HG03575 (cell line): ENCODE measurements around the gene THADA.

ENCODE experiments used
- ATAC-seq: cut with Tn5 transposase; IDR thresholded peaks from one replicate; pipeline ENCODE4 v1.9.1; 2021; ENCODE audit not compliant: unreplicated experiment, insufficient number of reproducible peaks, low FRiP score; ENCODE audit errors: extremely low read depth

The THADA gene

GRCh38 chr2:43478412-43479086, 117.3 kb downstream of the THADA start:
- no peak for ATAC-seq

DNA sequence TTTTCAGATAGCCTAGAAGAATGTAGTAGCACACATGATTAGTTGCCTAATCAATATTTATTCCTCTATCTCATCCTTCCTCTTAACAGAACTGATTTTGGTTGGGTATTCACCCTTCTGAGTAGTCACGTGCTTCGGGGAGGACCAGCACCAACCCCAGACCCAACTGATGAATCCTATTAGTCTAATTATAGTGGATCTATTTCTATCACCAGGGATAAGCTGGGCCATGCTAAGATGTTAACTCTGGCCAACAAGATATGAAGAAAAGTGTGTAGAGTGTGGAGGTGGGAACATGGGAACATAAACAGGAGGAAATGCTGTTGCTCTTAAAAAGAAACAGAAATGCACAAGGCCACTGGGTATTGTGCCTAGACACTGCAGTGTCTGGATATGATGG, 119.9 kb downstream of the THADA start:
- ATAC-seq = no peak

DNA sequence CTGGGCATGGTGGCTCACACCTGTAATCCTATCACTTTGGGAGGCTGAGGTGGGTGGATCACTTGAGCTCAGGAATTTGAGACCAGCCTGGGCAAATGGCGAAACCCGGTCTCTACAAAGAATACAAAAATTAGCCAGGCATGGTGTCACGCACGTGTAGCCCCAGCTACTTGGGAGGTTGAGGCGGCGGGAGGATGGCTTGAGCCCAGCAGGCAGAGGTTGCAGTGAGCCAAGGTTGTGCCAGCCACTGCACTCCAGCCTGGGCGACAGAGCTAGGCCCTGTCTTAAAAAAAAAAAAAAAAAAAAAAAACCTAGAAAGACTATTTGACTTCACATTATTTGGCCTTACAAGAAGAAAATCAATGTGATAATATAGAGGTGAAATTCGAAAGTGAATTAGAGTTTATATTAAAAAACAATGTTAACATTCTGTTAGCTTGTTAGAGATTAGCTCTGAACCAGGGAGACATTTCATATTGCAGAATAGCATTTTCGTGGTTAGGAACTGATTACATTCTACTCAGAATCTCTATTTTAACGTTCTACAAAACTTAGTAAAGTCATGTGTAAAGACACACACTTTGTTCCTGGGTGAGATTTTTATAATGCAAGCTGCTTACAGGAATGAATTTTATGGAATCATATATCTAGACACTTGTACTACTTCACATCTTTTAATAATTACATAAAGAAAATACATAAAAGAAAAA, 120.5 kb downstream of the THADA start:
- no peak for ATAC-seq

- ATAC-seq = no peak
These were observed 121.6 kb downstream of the THADA start for GRCh38 chr2:43474273-43474672.

GRCh38 chr2:43473767-43474166, 122.1 kb downstream of the THADA start:
- no peak for ATAC-seq

DNA sequence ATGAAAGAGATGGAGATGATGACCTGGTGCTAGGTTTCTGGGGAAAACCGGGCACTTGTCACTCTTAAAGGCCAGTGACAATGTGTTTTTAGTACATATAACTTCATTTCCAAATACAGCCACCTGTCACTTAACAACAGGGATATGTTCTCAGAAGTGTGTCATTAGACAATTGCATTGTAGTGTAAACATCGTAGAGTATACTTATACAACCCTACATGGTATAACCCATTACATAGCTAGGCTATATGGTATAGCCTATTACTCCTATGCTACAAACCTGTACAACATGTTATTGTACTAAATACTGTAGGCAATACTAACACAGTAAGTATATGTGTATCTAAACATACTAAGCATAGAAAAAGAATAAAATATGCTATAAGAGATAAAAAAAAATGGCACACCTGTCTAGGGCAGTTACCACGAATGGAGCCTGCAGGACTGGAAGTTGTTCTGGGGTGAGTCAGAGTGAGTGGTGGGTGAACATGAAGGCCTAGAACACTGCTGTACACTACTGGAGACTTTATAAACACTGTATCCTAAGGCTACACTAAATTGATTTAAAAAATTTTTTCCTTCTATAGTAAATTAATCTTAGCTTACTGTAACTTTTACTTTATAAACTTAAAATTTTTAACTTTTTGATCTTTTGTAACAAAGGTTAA, 123.2 kb downstream of the THADA start:
- ATAC-seq = no peak

- no peak for ATAC-seq
These were observed 126.1 kb downstream of the THADA start for GRCh38 chr2:43469713-43470112.

DNA sequence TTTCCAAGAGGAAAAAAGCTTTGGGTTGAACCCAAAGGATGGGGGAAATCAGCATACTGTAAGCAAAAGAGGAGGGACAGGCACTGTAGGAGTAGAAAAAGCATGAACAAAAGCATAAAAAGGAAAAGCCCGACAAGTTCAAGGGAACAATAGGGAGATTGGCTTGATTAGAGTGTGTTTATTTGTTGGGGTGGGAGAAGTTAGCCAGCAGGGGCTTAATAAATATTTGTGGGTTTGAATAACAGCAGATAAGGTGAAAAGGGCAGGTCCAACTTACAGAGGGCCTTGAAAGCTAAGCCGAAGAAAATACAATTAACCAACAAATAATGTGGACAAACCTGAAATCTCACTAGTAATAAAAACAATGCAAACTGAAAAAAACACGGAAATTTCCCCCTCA, 126.7 kb downstream of the THADA start:
- ATAC-seq = no peak

GRCh38 chr2:43467891-43468290, 127.9 kb downstream of the THADA start:
- no peak for ATAC-seq

GRCh38 chr2:43465234-43465633, 130.6 kb downstream of the THADA start:
- no peak for ATAC-seq

- ATAC-seq = no peak
These were observed 131.2 kb downstream of the THADA start for GRCh38 chr2:43464590-43464989.

DNA sequence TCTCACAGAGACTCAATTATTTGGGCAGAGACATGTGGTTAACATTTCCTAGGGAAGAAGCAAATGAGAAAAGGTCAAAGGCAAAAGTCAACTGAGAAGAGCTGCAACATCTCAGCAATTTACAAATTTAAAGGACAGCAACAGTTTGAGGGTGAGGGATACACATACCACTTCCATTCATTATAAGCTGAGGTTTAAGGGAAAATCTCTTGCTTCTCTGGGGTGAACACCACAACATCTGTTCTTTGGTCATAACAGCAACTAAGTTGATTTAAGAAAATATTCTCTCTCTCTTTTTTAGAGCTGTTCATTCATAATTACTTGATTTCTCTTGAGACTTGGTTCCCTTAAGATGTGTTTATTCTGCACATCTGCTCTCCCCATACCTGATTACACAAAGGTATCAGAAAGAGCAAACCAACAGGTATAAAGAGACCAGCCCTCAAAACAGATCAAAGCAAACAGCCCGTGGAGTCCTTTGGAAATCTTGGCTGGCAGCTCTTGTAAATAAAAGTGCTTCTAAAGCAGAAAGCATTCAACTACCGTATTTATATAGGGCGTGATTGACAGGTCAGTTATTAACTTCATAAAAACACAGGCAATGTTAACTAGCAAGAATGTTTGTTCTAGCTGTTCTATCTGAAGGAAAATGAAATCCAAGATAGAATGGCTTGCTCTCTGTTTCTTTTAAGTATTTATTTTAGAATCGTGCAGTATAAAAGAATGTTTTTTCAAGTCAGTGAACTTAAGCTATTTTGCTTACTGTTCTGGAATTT, 132.8 kb downstream of the THADA start:
- no peak for ATAC-seq

- peak; percentile 58 for ATAC-seq
These were observed 134.3 kb downstream of the THADA start for GRCh38 chr2:43461453-43462073.

GRCh38 chr2:43460611-43461365, 135.1 kb downstream of the THADA start:
- no peak for ATAC-seq

- no peak for ATAC-seq
These were observed 135.7 kb downstream of the THADA start for GRCh38 chr2:43460174-43460546.

DNA sequence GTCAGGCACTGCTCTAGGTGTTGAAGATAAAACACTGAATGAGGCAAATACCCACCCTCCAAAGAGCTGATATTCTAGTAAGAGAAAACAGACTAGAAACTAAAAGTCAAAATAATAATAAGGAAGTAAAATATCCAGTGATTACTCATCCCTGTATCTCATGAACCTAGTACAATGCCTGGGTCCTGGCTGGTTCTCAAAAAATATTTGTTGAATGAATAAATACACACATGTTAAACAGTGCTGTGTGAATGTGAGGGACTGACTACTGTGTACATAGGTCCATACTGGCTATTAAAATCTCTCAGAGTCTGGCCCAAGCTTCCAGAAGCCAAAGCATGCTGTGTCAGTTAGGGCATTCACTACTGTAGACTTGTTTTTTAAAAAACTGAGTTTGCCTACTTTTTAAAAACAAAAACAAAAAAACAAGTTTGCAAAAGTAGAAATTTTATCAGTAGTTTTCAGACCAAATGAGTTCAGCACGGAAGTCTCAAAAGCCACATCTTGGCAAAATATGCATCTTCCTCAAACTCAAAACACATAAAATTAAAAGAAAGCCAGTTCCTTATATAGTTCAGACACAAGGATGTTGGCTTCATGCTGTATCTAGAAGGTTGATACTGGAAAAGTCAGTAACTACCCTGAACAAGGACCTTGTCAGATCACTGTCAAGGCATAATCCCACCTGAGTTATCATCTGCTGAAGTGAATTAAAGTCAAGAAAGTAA, 136.2 kb downstream of the THADA start:
- no peak for ATAC-seq

GRCh38 chr2:43458014-43458628, 137.7 kb downstream of the THADA start:
- no peak for ATAC-seq
